ENCODE results near the gene ZNF556.

GRCh38 chr19:2858864-2859263 lies 8.3 kb upstream of the ZNF556 start:
- TF ChIP-seq POLR2A (IDR thresholded peaks at IDR 0.05; ENCODE audit: low read length) = no peak
- TF ChIP-seq GATA1 (IDR thresholded peaks at IDR 0.05; ENCODE audit: low read depth, low read length) = no peak

Data from erythroblast (primary cell).